GM23248 (cell line): ENCODE results near the gene SPAG6. TPM values are rescaled to one million over a fixed set of nuclear protein-coding genes. Genes with fewer than 3 reads are reported as not detected.

Experiments used
- DNase-seq: peaks from one replicate; pipeline ENCODE4 v3.0.0-alpha.2; 2015
- H2AFZ ChIP-seq: fragments of 200-600 bp; sonication (generic); 2 replicates; pipeline ENCODE4 v1.6.1; 2016; ENCODE audit warnings: antibody characterized with exemption
- H3F3A ChIP-seq: fragments of 200-600 bp; sonication (generic); 2 replicates; pipeline ENCODE4 v1.6.1; 2016; ENCODE audit warnings: mild to moderate bottlenecking, antibody characterized with exemption, mixed run types; ENCODE audit not compliant: insufficient read depth
- H3K27ac ChIP-seq: fragments of 200-600 bp; sonication (generic); 2 replicates; pipeline ENCODE4 v1.5.1; 2016; ENCODE audit warnings: mild to moderate bottlenecking
- H3K27me3 ChIP-seq: fragments of 200-600 bp; sonication (generic); replicated peaks from 2 replicates; pipeline ENCODE4 v1.6.1; 2016; ENCODE audit warnings: mild to moderate bottlenecking; ENCODE audit not compliant: insufficient read depth
- H3K36me3 ChIP-seq: fragments of 200-600 bp; sonication (generic); 2 replicates; pipeline ENCODE4 v1.6.1; 2016; ENCODE audit warnings: low read depth, mild to moderate bottlenecking
- H3K4me1 ChIP-seq: fragments of 200-600 bp; sonication (generic); 2 replicates; pipeline ENCODE4 v1.6.1; 2016; ENCODE audit warnings: mild to moderate bottlenecking; ENCODE audit not compliant: insufficient read depth
- H3K4me2 ChIP-seq: fragments of 200-600 bp; sonication (generic); one replicate; pipeline ENCODE4 v1.6.1; 2016; ENCODE audit warnings: mild to moderate bottlenecking; ENCODE audit not compliant: unreplicated experiment
- H3K4me3 ChIP-seq: fragments of 200-600 bp; sonication (generic); 2 replicates; pipeline ENCODE4 v1.5.1; 2016; ENCODE audit warnings: mild to moderate bottlenecking
- H3K79me2 ChIP-seq: fragments of 200-600 bp; sonication (generic); 2 replicates; pipeline ENCODE4 v1.6.1; 2016; ENCODE audit warnings: mild to moderate bottlenecking; ENCODE audit not compliant: insufficient read depth
- H3K9ac ChIP-seq: fragments of 200-600 bp; sonication (generic); 2 replicates; pipeline ENCODE4 v1.6.1; 2016; ENCODE audit warnings: mild to moderate bottlenecking
- H3K9me2 ChIP-seq: fragments of 200-600 bp; sonication (generic); 2 replicates; pipeline ENCODE4 v1.6.1; 2016; ENCODE audit warnings: mixed run types, mild to moderate bottlenecking, moderate library complexity; ENCODE audit not compliant: insufficient read depth
- H3K9me3 ChIP-seq: fragments of 200-600 bp; sonication (generic); one replicate; pipeline ENCODE4 v1.6.1; 2017; ENCODE audit warnings: low read depth
- H4K20me1 ChIP-seq: fragments of 200-600 bp; sonication (generic); 2 replicates; pipeline ENCODE4 v1.6.0; 2016; ENCODE audit not compliant: insufficient read depth
- EZH2 ChIP-seq: fragments of 200-600 bp; sonication (generic); IDR thresholded peaks from 2 replicates; pipeline ENCODE4 v1.6.1; 2018; ENCODE audit warnings: antibody characterized with exemption, mild to moderate bottlenecking; ENCODE audit not compliant: insufficient read depth, poor library complexity, severe bottlenecking
- EZH2phosphoT487 ChIP-seq: fragments of 200-600 bp; sonication (generic); IDR thresholded peaks from 2 replicates; pipeline ENCODE4 v1.6.1; 2018; ENCODE audit warnings: antibody characterized with exemption, moderate library complexity, mild to moderate bottlenecking, low read depth; ENCODE audit not compliant: insufficient read depth
- WGBS, 2 experiments: methylation state at CpG; one replicate each; pipeline ENCODE4 v1.1.6; 2015 to 2017; ENCODE audit warnings: low lambda C conversion rate in 2 of 2, low coverage in 1 of 2; ENCODE audit errors: missing lambda C conversion rate in 2 of 2; 5-methylcytosine and 5-hydroxymethylcytosine counted together
- in situ Hi-C: fragments of 300-500 bp; cut with MboI; formaldehyde crosslinking; loops from 2 replicates; pipeline ENCODE4 v1.15.0; 2020
- polyA plus RNA-seq: library from polyadenylated mRNA; unstranded; fragments of >200 nt; fragmentation: Nextera tagmentation; extraction: Ambion mirVana; gene quantifications from 2 replicates; pipeline ENCODE4 v1.2.1, GENCODE V29; 2016
- total RNA-seq: library from RNA; depleted of rRNA; stranded (reverse); fragments of >200 nt; shearing (Covaris generic); gene quantifications from 2 replicates; pipeline ENCODE4 v1.2.3, GENCODE V29; 2014

Gene SPAG6
- total and polyA plus RNA-seq, 2 experiments from 2014 or later, result not detected

- Histone ChIP-seq H2AFZ (no peak overlapping the region), H3K27ac (no peak overlapping the region), H3K4me1 (no peaks in the 10 kb centered on the region), H3K4me2 (no peak overlapping the region), H3K79me2 (no peaks in the 10 kb centered on the region), H3K9me2 (no peaks in the 10 kb centered on the region), H3K4me3 (no peak overlapping the region), H3K9ac (no peak overlapping the region), H4K20me1 (no peaks in the 10 kb centered on the region), H3K36me3 (peaks cover 26% of the 10 kb centered on the region), H3K27me3 (peaks cover 42% of the 10 kb centered on the region), H3F3A (peaks cover 23% of the 10 kb centered on the region), H3K9me3 (no peaks in the 10 kb centered on the region)
- WGBS, 2 experiments, result 87 to 91% methylated on average over 16 of the region's 16 CpGs
- TF ChIP-seq EZH2phosphoT487 (no peak), EZH2 (no peak)
- no peak for DNase-seq
- in situ Hi-C loops, result no loop called here
These were observed 11.4 kb upstream of the SPAG6 start for GRCh38 chr10:22333975-22334282.

GRCh38 chr10:22334414-22335172 lies 10.7 kb upstream of the SPAG6 start:
- peaks cover 48% of the 10 kb centered on the region for H3K27me3 ChIP-seq
- no peak for DNase-seq
- peak overlapping the region; percentile 80 for H3K9ac ChIP-seq

GRCh38 chr10:22335173-22335933 lies 9.9 kb upstream of the SPAG6 start:
- H3K9me2 ChIP-seq, result no peaks in the 10 kb centered on the region
- DNase-seq, result peak; percentile 86
- H3K9ac ChIP-seq, result peak overlapping the region; percentile 80
- H3K9me3 ChIP-seq, result no peaks in the 10 kb centered on the region
- H3K79me2 ChIP-seq, result no peaks in the 10 kb centered on the region
- H3F3A ChIP-seq, result peaks cover 23% of the 10 kb centered on the region
- peaks cover 51% of the 10 kb centered on the region for H3K27me3 ChIP-seq
- peaks cover 12% of the 10 kb centered on the region for H3K36me3 ChIP-seq
- WGBS, 2 experiments, result 4 to 5% methylated on average over 45 to 69 of the region's 71 CpGs
- peak overlapping the region; percentile 92 for H3K4me2 ChIP-seq
- TF ChIP-seq EZH2phosphoT487 (no peak), EZH2 (no peak)
- H3K4me1 ChIP-seq, result peaks cover 5% of the 10 kb centered on the region
- peak overlapping the region; percentile 72 for H3K4me3 ChIP-seq
- in situ Hi-C loops, result no loop called here
- H2AFZ ChIP-seq, result peak overlapping the region; percentile 98
- no peak overlapping the region for H3K27ac ChIP-seq
- no peaks in the 10 kb centered on the region for H4K20me1 ChIP-seq

More at GRCh38 chr10:22334414-22335172, 10.7 kb upstream of the SPAG6 start:
- Histone ChIP-seq H3K9me3 (no peaks in the 10 kb centered on the region), H3K4me2 (peak overlapping the region; percentile 92), H3F3A (peaks cover 23% of the 10 kb centered on the region), H2AFZ (peak overlapping the region; percentile 98), H3K79me2 (no peaks in the 10 kb centered on the region), H3K27ac (no peak overlapping the region), H3K4me1 (peaks cover under 1% of the 10 kb centered on the region), H4K20me1 (no peaks in the 10 kb centered on the region), H3K9me2 (no peaks in the 10 kb centered on the region), H3K36me3 (peaks cover 19% of the 10 kb centered on the region), H3K4me3 (peak overlapping the region; percentile 72)
- WGBS, 2 experiments, result 25 to 28% methylated on average over 53 to 70 of the region's 73 CpGs
- in situ Hi-C loops, result no loop called here
- TF ChIP-seq EZH2phosphoT487 (no peak), EZH2 (no peak)

- Histone ChIP-seq H3K36me3 (no peaks in the 10 kb centered on the region), H3K4me1 (peaks cover 5% of the 10 kb centered on the region), H4K20me1 (no peaks in the 10 kb centered on the region), H3K4me3 (no peak overlapping the region), H3K9me2 (no peaks in the 10 kb centered on the region), H3K27me3 (peaks cover 70% of the 10 kb centered on the region), H3F3A (peaks cover 7% of the 10 kb centered on the region; the same call in 1 of the 2 replicates), H3K27ac (no peak overlapping the region), H3K9ac (no peak overlapping the region), H2AFZ (no peak overlapping the region), H3K4me2 (no peak overlapping the region), H3K9me3 (no peaks in the 10 kb centered on the region), H3K79me2 (no peaks in the 10 kb centered on the region)
- in situ Hi-C loops, result no loop called here
- TF ChIP-seq EZH2, result peak; percentile 63
- no peak for TF ChIP-seq EZH2phosphoT487
- DNase-seq, result no peak
- WGBS, 2 experiments, result 27 to 30% methylated on average over 9 of the region's 9 CpGs
These were observed 7.0 kb upstream of the SPAG6 start for GRCh38 chr10:22338185-22338900.
